Breast epithelium (tissue), 3 donors: ENCODE results near the gene XRN1.

Source experiments
- CTCF ChIP-seq, 3 donors: fragments of 450-650 bp; IDR thresholded peaks; one replicate each; pipeline ENCODE4 v1.5.1; 2016 to 2017; ENCODE audit warnings: antibody characterized with exemption in 3 of 3, mild to moderate bottlenecking in 3 of 3, moderate library complexity in 3 of 3
- POLR2A ChIP-seq: fragments of 450-650 bp; IDR thresholded peaks from one replicate; pipeline ENCODE4 v1.6.1; 2016; ENCODE audit warnings: antibody characterized with exemption, mild to moderate bottlenecking, moderate library complexity
- POLR2AphosphoS5 ChIP-seq, 3 donors: sonication (generic); formaldehyde crosslinking; IDR thresholded peaks; one replicate each; pipeline ENCODE4 v1.6.1; 2017; ENCODE audit warnings: antibody characterized with exemption in 3 of 3

GRCh38 chr3:142273501-142273900 lies 174.3 kb downstream of the XRN1 start:
- TF ChIP-seq POLR2A (no peak), CTCF (IDR thresholded peaks at IDR 0.05) (no peak), POLR2AphosphoS5 (IDR thresholded peaks at IDR 0.05) (no peak)
